ENCODE data around the gene FAM163B.
A peak's percentile ranks its signal among the peaks of the same experiment; 100 is the strongest.

The FAM163B gene

GRCh38 chr9:133580419-133580738 is 28.8 kb downstream of the FAM163B start:
- DNase-seq = no peak

DNA sequence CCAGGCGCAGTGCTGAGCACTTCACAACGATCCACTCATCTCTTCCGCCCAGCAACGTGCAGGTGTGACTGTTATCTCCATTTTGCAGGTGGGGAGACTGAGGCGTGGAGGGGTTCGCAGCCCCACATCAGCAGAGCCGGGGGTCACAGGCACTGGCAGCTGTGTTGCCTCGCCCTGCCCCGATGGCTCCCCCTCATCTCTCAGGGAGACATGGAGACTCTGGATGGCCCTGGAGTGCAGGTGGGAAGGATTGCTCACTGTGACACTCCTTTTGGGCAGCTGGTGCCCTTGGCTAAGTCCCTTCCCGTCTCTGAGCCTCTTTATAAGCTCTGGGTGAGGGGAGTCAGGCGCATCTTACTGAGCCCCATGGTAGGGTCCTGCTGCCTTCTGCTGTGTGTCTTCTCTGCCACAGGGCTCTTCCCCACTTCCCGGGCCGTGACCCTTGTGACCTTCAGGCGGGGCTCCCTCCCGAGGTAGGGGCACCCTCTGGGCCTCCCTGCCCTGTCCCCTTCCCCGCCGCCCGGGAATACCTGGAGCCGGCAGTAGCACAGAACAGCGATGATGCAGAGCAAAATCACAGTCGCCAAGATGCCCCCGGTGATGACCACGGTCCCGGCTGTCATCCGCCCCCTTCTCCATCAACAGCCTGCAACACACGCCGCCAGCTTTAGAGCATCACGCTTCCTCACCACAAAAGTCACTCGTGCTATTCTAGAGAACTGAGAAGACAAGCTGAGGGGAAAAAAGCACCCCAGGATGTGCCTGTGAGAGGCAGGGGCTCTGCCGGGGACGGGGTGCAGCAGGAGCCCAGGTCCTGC is 29.4 kb downstream of the FAM163B start:
- no peak for DNase-seq

DNA sequence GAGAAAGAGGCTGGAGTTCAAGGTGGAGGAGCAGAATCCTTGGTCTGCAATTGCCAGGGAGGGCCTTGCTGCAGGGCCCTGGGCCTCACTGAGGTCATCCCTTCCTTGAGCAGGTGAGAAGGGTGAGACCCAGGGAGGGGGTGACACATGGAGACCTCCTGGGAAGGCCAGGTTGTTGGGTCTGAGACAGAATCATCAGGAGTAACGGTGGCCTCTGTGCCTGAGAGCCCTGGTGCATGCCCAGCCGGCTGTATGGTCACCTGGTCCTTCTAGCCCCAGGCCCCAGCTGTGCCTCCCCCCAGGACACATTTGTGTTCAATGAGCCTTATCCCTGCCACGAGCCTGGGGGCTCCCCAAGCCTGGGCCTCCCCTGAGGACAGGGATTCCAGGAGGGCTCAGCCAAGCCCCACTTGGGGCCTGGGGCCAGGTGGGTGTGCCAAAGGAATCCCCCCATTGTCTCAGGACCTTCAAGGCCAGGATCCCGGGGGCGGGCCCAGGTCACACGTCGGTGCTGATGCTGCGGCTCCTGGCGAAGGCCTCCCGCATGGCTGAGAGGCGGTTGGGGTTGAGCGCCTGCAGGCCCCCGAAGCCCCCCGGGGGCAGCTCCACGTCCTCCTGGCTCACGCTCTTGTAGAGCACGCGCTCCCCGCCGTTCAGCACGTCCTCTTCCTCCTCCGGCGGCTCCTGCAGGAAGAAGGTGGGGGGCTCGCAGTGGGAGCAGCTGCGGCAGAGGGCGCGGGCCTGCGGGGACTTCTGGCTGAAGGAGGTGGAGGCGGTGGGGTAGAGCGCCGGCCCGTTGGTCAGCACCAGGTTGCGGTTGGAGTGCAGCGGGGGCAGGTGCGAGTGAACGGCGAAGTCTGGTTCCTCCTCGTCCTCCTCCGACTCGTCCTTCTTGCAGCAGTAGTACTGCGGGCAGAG is 30.4 kb downstream of the FAM163B start:
- no peak for DNase-seq

DNA sequence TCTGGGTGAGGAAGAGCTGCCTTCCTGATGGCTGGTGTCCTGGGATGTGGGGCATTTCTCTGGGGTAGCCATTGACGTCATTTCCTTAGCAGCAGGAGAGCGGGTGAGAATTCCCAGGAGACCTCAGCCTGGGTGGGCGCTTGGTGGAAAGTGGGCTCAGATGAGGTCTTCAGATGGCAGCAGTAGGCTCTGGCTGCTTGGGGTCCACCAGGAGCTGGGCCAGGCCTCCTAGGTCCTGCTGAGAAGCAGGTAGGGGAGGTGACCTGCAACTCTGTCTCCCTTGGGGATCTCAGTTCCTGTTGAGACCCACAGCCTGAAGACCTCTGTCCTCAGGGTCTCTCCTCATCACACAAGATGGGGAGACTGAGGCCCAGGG is 31.5 kb downstream of the FAM163B start:
- no peak for DNase-seq

DNA sequence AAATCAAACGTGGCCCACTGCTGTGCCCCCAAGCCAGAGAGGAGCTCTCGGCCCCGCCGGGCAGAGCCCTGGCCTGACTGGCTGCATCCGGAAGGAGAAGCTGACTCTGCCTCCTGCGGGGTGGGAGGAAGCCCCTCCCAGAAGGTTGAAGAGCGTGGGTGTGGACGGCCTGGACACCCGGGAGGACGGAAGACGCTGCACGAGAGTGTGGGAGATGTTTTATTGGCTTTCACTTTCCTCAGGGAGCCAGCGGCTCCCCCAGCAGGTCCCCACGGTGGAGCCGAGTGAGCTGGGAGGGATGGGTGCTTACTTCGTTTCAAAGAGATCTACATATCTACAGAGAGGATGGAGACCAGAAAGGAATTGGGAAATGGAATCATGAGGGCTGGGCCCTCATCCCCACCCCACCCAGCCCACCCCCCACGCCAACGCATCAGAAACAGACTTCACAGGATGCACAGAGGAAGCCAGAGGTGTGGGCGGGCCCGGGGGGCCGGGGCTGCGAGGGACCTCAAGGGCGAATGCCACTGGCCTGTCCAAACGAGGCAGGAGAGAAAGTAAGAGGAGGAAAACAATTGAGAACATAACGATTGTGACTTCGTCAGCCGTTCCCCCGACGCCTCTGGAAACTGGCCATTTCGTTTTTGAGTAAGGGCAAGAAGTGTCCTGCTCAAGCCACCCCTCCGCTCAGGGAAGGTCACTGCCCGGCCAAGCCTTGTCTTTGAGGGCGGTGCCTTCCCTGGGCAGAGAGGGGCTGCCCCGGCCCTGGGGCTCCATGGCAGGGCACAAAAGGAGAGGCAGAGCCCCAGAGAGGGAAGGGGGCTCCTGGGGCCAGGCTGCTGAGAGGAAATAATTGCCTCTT is 32.1 kb downstream of the FAM163B start:
- DNase-seq = no peak

DNA sequence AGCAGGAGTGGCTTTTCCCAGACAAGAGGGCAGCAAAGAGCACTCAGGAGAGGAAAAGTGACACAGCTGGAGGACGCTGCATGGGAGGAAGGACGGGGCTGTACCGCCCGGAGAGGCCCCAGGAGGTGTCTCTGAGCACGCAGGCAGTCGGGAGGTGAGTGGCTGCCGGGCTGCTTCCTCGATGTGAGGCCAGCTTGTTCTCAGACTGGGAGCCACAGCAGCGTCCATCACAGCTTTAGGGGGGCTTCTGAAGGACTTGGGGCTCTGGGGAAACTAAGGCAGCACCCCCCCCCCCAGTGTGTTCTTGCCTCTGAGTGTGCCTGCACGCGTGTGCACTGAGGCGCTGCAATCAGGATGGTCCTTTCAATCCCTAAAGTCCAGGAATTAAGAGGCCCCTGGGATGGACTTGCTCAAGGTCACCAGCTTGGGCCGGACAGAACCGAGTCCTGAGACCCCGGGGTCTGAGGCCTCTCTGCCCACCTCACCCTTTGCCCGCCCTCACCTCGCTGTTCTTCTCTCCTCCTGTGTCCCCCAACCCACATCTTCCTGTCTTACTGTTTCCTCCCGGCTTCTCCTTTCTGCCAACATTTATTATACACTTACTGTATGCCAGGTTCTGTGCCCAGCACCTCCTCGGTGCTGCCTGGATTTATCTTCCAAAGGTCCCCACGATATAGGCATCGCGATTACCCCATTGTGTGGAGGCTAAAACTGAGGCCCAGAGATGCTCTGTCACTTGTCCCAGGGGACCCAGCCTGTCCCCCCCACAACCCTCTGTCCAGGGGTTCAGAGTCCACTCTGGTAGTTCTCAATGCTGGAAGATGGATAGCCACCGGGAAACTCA is 32.9 kb downstream of the FAM163B start:
- no peak for DNase-seq

GRCh38 chr9:133575186-133576030 is 33.8 kb downstream of the FAM163B start:
- no peak for DNase-seq

GRCh38 chr9:133574771-133575170 is 34.4 kb downstream of the FAM163B start:
- DNase-seq = no peak

DNA sequence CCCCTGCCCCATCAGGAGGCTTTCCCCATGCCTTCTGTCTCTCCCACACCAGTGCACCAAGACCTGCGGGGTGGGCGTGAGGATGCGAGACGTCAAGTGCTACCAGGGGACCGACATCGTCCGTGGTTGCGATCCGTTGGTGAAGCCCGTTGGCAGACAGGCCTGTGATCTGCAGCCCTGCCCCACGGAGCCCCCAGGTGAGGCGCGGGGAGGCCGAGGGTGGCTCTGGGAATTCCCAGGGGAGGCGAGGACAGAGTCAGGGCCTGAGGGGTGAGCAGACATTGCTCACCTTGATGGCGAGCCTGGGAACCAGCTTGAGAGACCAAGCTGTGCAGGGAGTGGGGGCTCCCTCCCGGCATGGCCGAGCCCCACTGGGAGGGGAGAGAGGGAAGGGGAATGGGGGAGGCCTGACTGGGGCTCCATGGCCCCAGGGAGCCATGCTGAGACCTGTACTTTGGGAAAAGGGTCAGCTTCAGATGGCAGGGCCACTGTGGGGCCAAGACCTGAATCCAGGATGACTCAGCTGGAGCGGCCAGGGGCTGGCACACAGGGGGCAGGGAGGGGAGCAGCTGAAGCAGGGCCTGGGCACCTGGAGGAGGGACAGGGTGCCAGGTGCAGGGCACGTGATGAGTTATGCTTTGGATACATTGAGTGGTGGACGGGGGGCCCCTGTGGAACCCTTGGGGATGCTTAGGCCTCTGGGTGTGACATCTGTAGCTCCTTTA is 35.2 kb downstream of the FAM163B start:
- no peak for DNase-seq

DNA sequence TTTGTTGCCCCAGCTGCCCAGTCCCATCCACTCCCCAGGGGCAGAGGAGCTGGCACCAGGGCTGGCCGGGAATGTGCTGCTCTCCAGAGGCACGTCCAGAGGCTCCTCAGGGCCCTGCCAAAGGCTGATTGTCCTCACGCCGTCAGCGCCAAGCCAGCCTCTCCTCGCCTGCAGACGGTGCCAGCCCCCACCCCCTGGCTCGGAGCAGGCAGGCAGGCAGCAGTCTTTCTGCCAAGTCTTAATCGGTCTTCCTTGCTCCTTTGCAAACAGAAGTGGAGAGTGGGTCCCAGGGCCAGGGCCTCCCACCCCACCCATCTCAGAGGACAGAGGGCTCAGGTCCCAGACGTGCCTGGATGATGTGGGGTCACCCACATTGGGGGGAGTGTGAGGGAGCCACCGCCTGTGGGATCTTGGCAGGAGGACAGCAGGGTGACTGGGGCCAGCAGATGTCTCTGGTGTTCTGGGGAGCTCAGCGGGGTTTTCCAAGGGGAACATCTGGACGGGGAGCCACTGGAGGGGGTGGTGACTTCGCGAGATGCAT is 36.3 kb downstream of the FAM163B start:
- DNase-seq = peak; percentile 85

DNA sequence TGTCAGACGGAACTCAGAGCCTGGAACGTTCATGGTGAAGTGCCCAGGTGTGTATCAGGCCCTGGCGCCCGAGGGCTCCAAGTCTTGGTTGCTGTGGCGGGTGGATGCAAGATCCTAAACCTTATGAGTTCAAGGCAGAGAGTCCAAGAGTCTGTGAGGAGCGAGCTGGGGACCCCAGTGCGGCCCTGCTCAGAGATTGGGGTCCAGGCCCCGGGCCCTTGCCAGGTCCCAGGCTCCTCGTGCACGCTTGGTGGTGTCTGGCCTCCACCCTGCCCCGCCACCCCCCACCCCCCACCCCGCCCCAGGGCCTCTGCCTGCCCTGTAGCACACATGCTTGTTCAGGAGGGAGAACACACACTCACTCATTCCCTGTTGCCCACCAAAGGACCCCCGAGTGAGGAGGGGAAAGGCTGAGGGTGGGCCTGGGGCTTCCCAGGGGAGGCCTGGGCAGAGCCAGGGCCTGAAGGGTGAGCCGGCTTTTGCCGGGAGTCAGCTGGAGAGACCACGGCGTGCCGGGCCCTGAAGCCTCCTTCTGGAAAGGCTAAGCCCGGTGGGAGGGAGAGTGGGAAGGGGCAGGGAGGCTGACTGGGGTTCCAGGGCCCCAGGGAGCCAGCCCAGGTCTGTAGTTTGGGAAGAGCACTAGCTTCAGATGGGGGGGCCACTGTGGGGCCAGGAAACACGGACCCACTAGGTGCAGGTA is 37.1 kb downstream of the FAM163B start:
- DNase-seq = no peak

- DNase-seq = no peak
Measured at GRCh38 chr9:133571391-133571890, 37.7 kb downstream of the FAM163B start.

GRCh38 chr9:133570691-133571080 is 38.5 kb downstream of the FAM163B start:
- DNase-seq = no peak

GRCh38 chr9:133569891-133570690 is 39.1 kb downstream of the FAM163B start:
- DNase-seq = no peak

DNA sequence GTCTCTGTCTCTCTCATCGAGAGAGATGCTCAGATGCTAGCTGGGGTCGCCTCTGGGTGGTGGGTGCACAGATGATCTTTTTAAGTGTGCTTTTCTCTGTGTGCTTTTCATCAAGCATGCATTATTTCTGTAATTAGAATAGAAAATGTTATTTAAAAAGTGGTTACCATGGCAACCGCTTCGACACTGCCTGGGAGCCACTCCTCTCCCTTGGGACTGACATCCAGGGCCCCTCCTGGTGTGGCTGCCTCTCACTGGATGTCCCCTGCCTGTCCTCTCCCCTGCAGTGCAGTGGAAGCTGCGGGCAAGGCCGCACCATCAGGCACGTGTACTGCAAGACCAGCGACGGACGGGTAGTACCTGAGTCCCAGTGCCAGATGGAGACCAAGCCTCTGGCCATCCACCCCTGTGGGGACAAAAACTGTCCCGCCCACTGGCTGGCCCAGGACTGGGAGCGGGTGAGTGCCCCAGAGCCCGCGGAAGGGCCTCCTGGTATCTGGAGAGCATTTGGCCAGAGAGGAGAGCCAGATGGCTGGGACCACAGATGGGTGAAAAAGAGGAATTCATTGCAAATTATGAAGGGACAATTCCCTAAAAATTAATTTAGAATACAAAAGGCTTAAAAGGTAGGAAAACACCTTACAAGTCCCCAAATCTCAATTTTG is 39.9 kb downstream of the FAM163B start:
- no peak for DNase-seq

- no peak for DNase-seq
Measured at GRCh38 chr9:133568186-133568585, 41.0 kb downstream of the FAM163B start.

- DNase-seq = no peak
Measured at GRCh38 chr9:133566817-133567216, 42.4 kb downstream of the FAM163B start.

DNA sequence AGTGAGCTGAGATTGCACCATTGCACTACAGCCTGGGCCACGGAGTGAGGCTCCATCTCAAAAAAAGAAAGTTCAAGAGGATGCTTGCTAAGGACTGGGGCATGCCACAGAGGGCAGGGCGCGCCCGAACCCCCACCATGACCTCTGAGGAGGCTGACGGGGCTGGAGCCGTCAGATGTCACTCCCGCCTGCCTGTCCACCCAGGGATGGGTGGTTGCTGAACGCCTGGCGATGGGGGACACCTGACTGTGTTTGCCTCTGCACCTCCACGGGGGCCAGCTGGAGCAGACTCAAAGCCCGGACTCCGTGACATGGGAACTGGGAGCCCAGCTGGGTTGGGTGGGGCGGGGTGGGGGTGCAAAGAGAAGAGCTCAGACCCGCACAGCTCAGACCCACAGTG is 42.8 kb downstream of the FAM163B start:
- no peak for DNase-seq
